Measurements from ENCODE around the gene SYF2. TPM values are rescaled to one million over a fixed set of nuclear protein-coding genes. Genes with fewer than 3 reads are reported as not detected.

Gene SYF2
- total and polyA plus RNA-seq, 2 of the 13 experiments (the other 11 are each of a cell fraction or from before 2014, with no cell fraction given) = 17.8 to 34.1 TPM

- no peak for TF ChIP-seq ZNF512 (CRISPR knock-in tag; IDR thresholded peaks at IDR 0.05)
- TF ChIP-seq ZSCAN9 (CRISPR knock-in tag; IDR thresholded peaks at IDR 0.05; ENCODE audit: borderline replicate concordance) = 0 out of 2 replicates have a peak, but pooled peaks have one; percentile 29
- TF ChIP-seq PHF20 (CRISPR knock-in tag; IDR thresholded peaks at IDR 0.05) = no peak
- 0 out of 2 replicates have a peak, but pooled peaks have one; percentile 20 for TF ChIP-seq JUN (CRISPR knock-in tag; IDR thresholded peaks at IDR 0.05)
- TF ChIP-seq ZNF777 (CRISPR knock-in tag; IDR thresholded peaks at IDR 0.05) = peak; percentile 62
- TF ChIP-seq ZNF563 (CRISPR knock-in tag; IDR thresholded peaks at IDR 0.05) = no peak
- TF ChIP-seq RAD21 (CRISPR knock-in tag; IDR thresholded peaks at IDR 0.05) = peak; percentile 21; the same call in 1 of the 2 replicates
- no peak for TF ChIP-seq ZBTB26 (CRISPR knock-in tag; IDR thresholded peaks at IDR 0.05; ENCODE audit: borderline replicate concordance)
- TF ChIP-seq ZNF652 (CRISPR knock-in tag; IDR thresholded peaks at IDR 0.05; ENCODE audit: borderline replicate concordance, low read depth) = no peak
- TF ChIP-seq ZMAT3 (CRISPR knock-in tag; conservative IDR thresholded peaks at IDR 0.05) = no peak
- no peak for TF ChIP-seq IRF9 (CRISPR knock-in tag; IDR thresholded peaks at IDR 0.05; ENCODE audit: borderline replicate concordance)
- TF ChIP-seq ZNF484 (CRISPR knock-in tag; IDR thresholded peaks at IDR 0.05; ENCODE audit: borderline replicate concordance, low read depth) = 0 out of 2 replicates have a peak, but pooled peaks have one; percentile 36
- no peak for TF ChIP-seq ATF3 (CRISPR knock-in tag; IDR thresholded peaks at IDR 0.05)
- TF ChIP-seq MIXL1 (CRISPR knock-in tag; IDR thresholded peaks at IDR 0.05) = peak; percentile 42; the same call in 1 of the 2 replicates
- no peak; the same call in 1 of the 2 replicates for TF ChIP-seq PITX1 (CRISPR knock-in tag; IDR thresholded peaks at IDR 0.05)
- TF ChIP-seq TBL1XR1 (IDR thresholded peaks at IDR 0.05; ENCODE audit: borderline replicate concordance, low read length, partially characterized antibody) = no peak
- TF ChIP-seq ZBTB34 (CRISPR knock-in tag; IDR thresholded peaks at IDR 0.05) = 0 out of 2 replicates have a peak, but pooled peaks have one; percentile 42
- no peak for TF ChIP-seq LRRFIP1 (CRISPR knock-in tag; conservative IDR thresholded peaks at IDR 0.05)
- no peak for TF ChIP-seq TIGD3 (CRISPR knock-in tag; IDR thresholded peaks at IDR 0.05; ENCODE audit: borderline replicate concordance)
Observed at GRCh38 chr1:25197235-25197975, 34.9 kb downstream of the SYF2 start (continued).

Measured in HepG2 (cell line).